Measurements from ENCODE around the gene RDH5. TPM values are rescaled to one million over a fixed set of nuclear protein-coding genes. Genes with fewer than 3 reads are reported as not detected.

RDH5 gene
- total RNA-seq, 1 donor from 2014 or later: 3.6 TPM

DNA sequence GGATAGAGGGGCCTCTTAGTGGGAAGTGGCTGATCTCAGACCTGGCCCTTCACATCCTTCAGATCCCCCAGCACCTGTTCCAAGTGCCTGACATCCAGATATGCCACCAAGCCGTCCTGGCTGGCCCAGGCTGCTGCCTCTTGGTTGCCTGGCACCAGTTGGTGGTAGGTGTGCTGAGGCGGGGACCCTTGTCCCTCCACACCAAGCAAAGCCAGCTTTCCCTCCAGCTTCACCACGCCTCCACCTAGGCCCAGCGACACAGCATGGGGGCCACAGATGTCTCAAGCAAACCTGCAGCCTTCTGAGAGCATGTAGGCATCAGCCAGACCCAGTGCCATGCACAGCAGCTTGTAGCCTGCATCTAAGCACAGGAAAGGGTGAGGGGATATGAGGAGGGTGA lies 12.1 kb downstream of the RDH5 start:
- no peak for DNase-seq (ENCODE audit: low read depth)
- H3K27me3 ChIP-seq (ENCODE audit: control insufficient read depth, insufficient read depth, low read length): no peaks in the 10 kb centered on the region
- no peak for TF ChIP-seq CTCF (IDR thresholded peaks at IDR 0.05; ENCODE audit: insufficient read depth, low read length, poor library complexity, severe bottlenecking)

GRCh38 chr12:55733021-55733555 lies 12.9 kb downstream of the RDH5 start:
- Histone ChIP-seq H3K4me3 (ENCODE audit: low read depth, low read length) (no peak overlapping the region), H3K27me3 (ENCODE audit: control insufficient read depth, insufficient read depth, low read length) (no peaks in the 10 kb centered on the region), H3K36me3 (ENCODE audit: control insufficient read depth, insufficient read depth, low read length) (no peaks in the 10 kb centered on the region)
- DNase-seq (ENCODE audit: low read depth): no peak
- no peak for TF ChIP-seq CTCF (IDR thresholded peaks at IDR 0.05; ENCODE audit: insufficient read depth, low read length, poor library complexity, severe bottlenecking)

More for the DNA sequence above, 12.1 kb downstream of the RDH5 start:
- Histone ChIP-seq H3K36me3 (ENCODE audit: control insufficient read depth, insufficient read depth, low read length) (no peaks in the 10 kb centered on the region), H3K4me3 (ENCODE audit: low read depth, low read length) (no peak overlapping the region)

- Histone ChIP-seq H3K27me3 (ENCODE audit: control insufficient read depth, insufficient read depth, low read length) (no peaks in the 10 kb centered on the region), H3K4me3 (ENCODE audit: low read depth, low read length) (no peak overlapping the region), H3K36me3 (ENCODE audit: control insufficient read depth, insufficient read depth, low read length) (no peaks in the 10 kb centered on the region)
- DNase-seq (ENCODE audit: low read depth): no peak
- no peak for TF ChIP-seq CTCF (IDR thresholded peaks at IDR 0.05; ENCODE audit: insufficient read depth, low read length, poor library complexity, severe bottlenecking)
Measured at GRCh38 chr12:55733858-55734257, 13.7 kb downstream of the RDH5 start.

GRCh38 chr12:55734595-55734994 lies 14.4 kb downstream of the RDH5 start:
- Histone ChIP-seq H3K36me3 (ENCODE audit: control insufficient read depth, insufficient read depth, low read length) (no peaks in the 10 kb centered on the region), H3K27me3 (ENCODE audit: control insufficient read depth, insufficient read depth, low read length) (no peaks in the 10 kb centered on the region), H3K4me3 (ENCODE audit: low read depth, low read length) (no peak overlapping the region)
- no peak for TF ChIP-seq CTCF (IDR thresholded peaks at IDR 0.05; ENCODE audit: insufficient read depth, low read length, poor library complexity, severe bottlenecking)
- no peak for DNase-seq (ENCODE audit: low read depth)

DNA sequence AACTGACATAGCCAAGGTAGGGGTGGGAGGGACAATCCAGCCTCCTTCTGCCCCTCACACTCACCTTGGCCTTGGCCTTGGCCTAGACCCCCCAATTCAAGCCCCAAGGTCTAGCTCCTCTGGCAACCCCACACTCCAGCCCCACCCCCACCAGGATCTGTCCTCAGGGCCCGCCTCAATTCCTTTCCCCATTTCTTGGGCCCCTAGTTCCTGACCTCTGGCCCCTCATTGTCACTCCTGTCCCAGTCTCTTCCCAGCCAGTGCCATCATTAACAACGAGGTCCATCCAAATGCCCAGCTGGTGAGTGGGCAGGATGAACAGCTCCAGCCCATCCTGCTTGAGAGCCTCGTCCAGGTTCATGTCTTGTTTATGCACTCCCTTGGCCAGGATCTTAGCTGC lies 15.9 kb downstream of the RDH5 start:
- no peaks in the 10 kb centered on the region for H3K27me3 ChIP-seq (ENCODE audit: control insufficient read depth, insufficient read depth, low read length)
- H3K36me3 ChIP-seq (ENCODE audit: control insufficient read depth, insufficient read depth, low read length): no peaks in the 10 kb centered on the region
- no peak overlapping the region for H3K4me3 ChIP-seq (ENCODE audit: low read depth, low read length)
- no peak for DNase-seq (ENCODE audit: low read depth)
- TF ChIP-seq CTCF (IDR thresholded peaks at IDR 0.05; ENCODE audit: insufficient read depth, low read length, poor library complexity, severe bottlenecking): no peak

Measured in kidney epithelial cell (primary cell).